NCI-H2196 treated with DMSO at 0.1 percent for 48 hours (cell line): ENCODE results near the gene PAGE5.

ENCODE experiments used
- DNase-seq: peaks from one replicate; lab custom pipeline; 2025; ENCODE audit not compliant: unreplicated experiment; lab: John Stamatoyannopoulos, UW

The PAGE5 gene

GRCh38 chrX:55220119-55220794 lies at the start of gene PAGE5:
Gene PAGE5 (plus strand): TSS chrX:55220346. CDS start chrX:55221383, 1,037 bp downstream.
- DNase-seq = no peak

DNA sequence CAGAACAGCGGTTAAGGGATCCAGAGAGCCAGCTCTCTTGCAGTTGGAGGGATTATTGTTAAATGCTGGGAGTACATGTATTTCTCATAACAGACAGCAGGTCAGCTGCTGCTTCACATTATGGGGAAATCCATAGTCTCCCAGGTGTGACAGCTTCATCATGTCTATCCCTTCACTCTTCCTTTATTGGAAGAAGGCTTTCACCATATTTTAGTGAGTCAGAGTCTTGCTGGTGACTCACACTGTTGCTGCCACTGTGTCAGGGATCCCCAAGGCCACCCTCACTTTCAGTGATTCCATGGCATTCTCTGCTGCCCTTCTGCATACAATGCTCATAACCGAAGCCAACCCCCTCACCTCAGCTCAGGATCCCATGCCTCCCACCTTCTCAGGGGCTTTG lies 32.9 kb upstream of the PAGE5 start:
- no peak for DNase-seq

- no peak for DNase-seq
Observed at GRCh38 chrX:55196688-55197087, 23.5 kb upstream of the PAGE5 start.

DNA sequence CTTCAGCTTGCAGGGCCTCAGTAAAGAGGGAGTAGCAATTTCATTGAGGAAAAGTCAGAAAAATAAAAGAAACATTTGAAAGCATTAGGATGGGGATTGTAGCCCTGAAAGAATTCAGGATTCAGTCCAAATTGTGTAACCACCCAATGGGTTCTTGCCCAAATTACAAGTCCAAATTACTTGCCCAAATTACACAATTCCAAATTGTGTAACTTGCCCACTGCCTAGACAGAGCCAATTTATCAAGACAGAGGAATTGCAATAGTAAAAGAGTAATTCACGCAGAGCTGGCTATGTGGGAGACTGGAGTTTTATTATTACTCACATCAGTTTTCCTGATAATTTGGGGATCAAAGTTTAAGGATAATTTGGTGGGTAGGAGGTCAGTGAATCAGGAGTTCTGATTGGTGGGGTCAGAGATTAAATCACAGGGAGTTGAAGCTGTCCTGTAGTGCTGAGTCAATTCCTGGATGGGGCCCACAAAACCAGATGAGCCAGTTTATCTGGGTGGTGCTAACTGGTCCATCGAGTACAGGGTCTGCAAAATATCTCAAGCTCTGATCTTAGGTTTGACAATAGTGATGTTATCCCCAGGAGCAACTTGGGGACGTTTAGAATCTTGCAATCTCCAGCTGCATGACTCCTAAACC lies 18.1 kb upstream of the PAGE5 start:
- no peak for DNase-seq

GRCh38 chrX:55206162-55206941 lies 13.8 kb upstream of the PAGE5 start:
- DNase-seq = no peak

- no peak for DNase-seq
Observed at GRCh38 chrX:55210931-55211677, 9.0 kb upstream of the PAGE5 start.

GRCh38 chrX:55213381-55213780 lies 6.8 kb upstream of the PAGE5 start:
- DNase-seq = no peak

DNA sequence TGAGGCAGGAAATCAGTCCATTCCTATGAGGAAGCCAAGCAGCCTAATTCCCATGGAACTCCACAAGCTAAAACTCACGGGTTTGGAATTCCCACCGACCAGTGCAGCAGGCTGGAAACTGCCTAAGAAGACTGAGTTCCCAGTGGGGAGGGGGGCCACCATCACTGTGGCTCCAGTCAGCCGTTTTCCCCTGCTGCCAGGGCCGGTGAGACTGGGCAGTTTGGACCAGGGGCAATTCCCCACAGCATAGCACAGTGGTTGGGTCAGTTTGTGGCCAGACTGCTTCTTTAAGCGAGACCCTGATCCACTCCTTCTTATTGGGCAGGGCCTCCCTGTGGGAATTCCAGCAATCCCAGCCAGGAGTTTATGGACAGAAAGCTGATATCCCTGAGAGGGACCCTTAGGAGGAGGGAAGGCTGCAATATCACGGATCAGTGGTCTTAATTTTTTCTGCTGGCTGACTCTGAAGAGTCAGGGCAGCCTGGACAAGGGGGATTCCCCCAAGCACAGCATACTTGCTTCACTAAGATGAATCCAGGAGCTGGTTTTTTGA lies 20.7 kb downstream of the PAGE5 start:
- no peak for DNase-seq

DNA sequence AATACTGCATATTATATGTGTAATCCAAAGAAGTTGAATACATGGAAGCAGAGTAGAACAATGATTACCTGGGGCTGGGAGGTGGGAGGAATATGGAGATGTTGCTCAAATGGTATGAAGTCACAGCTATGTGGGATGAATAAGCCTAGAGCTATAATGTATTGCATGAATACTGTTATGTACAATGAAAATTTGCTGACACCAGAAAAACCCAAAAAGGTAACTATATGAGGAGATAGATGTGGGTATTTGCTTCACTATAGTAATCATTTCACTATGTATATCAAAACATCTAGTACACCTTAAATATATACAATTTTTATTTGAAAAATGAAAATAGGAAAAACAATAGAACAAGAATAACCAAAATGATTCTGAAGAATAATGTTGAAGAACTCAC lies 33.4 kb downstream of the PAGE5 start:
- DNase-seq = no peak

- DNase-seq = no peak
Observed at GRCh38 chrX:55260806-55261205, 40.7 kb downstream of the PAGE5 start.

- DNase-seq = no peak
Observed at GRCh38 chrX:55264816-55265215, 44.7 kb downstream of the PAGE5 start, which contains the start of gene PAGE3. Gene PAGE3 (minus strand): TSS chrX:55264916. CDS start chrX:55263903, 1,013 bp downstream.
